ENCODE measurements around the gene SLC26A1. TPM values are rescaled to one million over a fixed set of nuclear protein-coding genes. Genes with fewer than 3 reads are reported as not detected.

Gene SLC26A1
- polyA plus RNA-seq, 1 donor (not counting 4 experiments of a cell fraction or from before 2014, with no cell fraction given) = not detected

DNA sequence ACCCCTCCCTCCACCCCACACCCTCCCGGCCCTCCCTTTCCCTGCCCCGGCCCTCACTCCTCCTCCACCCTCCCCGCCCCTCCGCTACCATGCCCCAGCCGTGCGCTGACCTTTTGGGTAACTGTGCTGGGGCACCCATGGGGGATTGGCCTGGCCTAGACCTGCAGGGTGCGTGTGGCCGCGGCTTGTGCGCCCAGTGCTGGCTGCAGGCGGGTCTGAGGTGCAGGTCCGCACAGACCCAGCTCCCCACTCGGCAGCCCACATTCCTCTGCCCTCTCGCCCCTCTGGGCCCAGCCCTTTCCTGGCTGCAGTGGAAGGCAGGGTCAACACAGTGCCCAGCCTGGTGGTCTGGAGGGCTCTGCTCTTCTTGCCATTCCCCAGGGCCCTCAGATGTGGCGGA, 42.9 kb upstream of the SLC26A1 start:
- no peaks in the 10 kb centered on the region for H4K20me1 ChIP-seq (ENCODE audit: control insufficient read depth, extremely low read depth, insufficient read depth, low read length)
- H3K79me2 ChIP-seq (ENCODE audit: control insufficient read depth, insufficient read depth, low read length) = no peaks in the 10 kb centered on the region
- no peak overlapping the region for H3K4me3 ChIP-seq (ENCODE audit: control insufficient read depth in 2 of 3, extremely low read depth in 1 of 3, insufficient read depth in 2 of 3, low read depth in 1 of 3, low read length in 3 of 3)
- TF ChIP-seq, protein P1, sequence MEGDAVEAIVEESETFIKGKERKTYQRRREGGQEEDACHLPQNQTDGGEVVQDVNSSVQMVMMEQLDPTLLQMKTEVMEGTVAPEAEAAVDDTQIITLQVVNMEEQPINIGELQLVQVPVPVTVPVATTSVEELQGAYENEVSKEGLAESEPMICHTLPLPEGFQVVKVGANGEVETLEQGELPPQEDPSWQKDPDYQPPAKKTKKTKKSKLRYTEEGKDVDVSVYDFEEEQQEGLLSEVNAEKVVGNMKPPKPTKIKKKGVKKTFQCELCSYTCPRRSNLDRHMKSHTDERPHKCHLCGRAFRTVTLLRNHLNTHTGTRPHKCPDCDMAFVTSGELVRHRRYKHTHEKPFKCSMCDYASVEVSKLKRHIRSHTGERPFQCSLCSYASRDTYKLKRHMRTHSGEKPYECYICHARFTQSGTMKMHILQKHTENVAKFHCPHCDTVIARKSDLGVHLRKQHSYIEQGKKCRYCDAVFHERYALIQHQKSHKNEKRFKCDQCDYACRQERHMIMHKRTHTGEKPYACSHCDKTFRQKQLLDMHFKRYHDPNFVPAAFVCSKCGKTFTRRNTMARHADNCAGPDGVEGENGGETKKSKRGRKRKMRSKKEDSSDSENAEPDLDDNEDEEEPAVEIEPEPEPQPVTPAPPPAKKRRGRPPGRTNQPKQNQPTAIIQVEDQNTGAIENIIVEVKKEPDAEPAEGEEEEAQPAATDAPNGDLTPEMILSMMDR (optimal IDR thresholded peaks at IDR 0.05 in 1 of 3, IDR thresholded peaks at IDR 0.05 in 1 of 3, conservative IDR thresholded peaks at IDR 0.05 in 1 of 3; ENCODE audit: extremely low read depth in 1 of 3, insufficient read depth in 2 of 3, low read length in 3 of 3) = no peak
- TF ChIP-seq EZH2 (IDR thresholded peaks at IDR 0.05; ENCODE audit: low read length) = no peak
- no peak for FAIRE-seq
- H3K4me1 ChIP-seq (ENCODE audit: control insufficient read depth, extremely low read depth, insufficient read depth, low read length) = peaks cover 11% of the 10 kb centered on the region
- dilution Hi-C loops (cut with MboI; ENCODE audit: extremely low pct_ligation_motif_present, low sequenced_read_pairs) = no loop called here
- H3K27ac ChIP-seq (ENCODE audit: control insufficient read depth, insufficient read depth, low read length) = no peak overlapping the region
- no peak for DNase-seq (ENCODE audit: low read depth, low spot score)
- no peak overlapping the region for H2AFZ ChIP-seq (ENCODE audit: control insufficient read depth, low read length)
- no peaks in the 10 kb centered on the region for H3K9me3 ChIP-seq (ENCODE audit: control insufficient read depth, low read depth, low read length)
- H3K4me2 ChIP-seq (ENCODE audit: control insufficient read depth, extremely low read depth, insufficient read depth, low read depth, low read length) = no peak overlapping the region
- H3K27me3 ChIP-seq (ENCODE audit: control insufficient read depth, extremely low read depth, insufficient read depth, low read length) = peaks cover 33% of the 10 kb centered on the region
- H3K9ac ChIP-seq (ENCODE audit: control insufficient read depth, extremely low read depth, insufficient read depth, low read length) = no peak overlapping the region
- H3K36me3 ChIP-seq (ENCODE audit: control insufficient read depth in 2 of 2, extremely low read depth in 1 of 2, insufficient read depth in 2 of 2, low read length in 2 of 2) = no peaks in the 10 kb centered on the region
- H3K9me1 ChIP-seq (ENCODE audit: control insufficient read depth, extremely low read depth, insufficient read depth, low read length) = no peaks in the 10 kb centered on the region

DNA sequence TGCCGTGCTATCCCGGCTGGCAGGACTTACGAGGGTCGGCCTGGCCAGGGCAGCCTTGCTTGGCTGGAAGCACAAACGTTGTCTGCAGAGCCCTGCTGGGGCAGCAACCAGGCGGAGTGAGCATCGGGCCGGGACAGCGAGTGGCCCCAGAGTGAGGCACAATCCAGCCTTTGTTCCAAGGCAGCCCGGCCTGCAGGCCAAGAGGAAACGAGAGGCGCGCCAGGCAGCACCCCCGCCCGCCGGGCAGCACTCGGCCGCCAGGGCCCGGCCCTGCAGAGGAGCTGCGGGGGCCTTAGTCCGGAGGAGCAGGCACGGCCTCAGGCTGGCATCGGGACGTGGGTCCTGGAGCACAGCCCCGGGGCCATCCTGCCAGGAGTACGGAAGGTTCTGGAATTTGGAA, 42.3 kb upstream of the SLC26A1 start:
- DNase-seq (ENCODE audit: low read depth, low spot score) = no peak
- Histone ChIP-seq H3K9me3 (ENCODE audit: control insufficient read depth, low read depth, low read length) (no peaks in the 10 kb centered on the region), H3K27me3 (ENCODE audit: control insufficient read depth, extremely low read depth, insufficient read depth, low read length) (peaks cover 39% of the 10 kb centered on the region), H3K4me3 (ENCODE audit: control insufficient read depth in 2 of 3, extremely low read depth in 1 of 3, insufficient read depth in 2 of 3, low read depth in 1 of 3, low read length in 3 of 3) (no peak overlapping the region), H4K20me1 (ENCODE audit: control insufficient read depth, extremely low read depth, insufficient read depth, low read length) (no peaks in the 10 kb centered on the region), H3K9me1 (ENCODE audit: control insufficient read depth, extremely low read depth, insufficient read depth, low read length) (no peaks in the 10 kb centered on the region), H3K9ac (ENCODE audit: control insufficient read depth, extremely low read depth, insufficient read depth, low read length) (no peak overlapping the region), H3K4me1 (ENCODE audit: control insufficient read depth, extremely low read depth, insufficient read depth, low read length) (peaks cover 7% of the 10 kb centered on the region), H3K4me2 (ENCODE audit: control insufficient read depth, extremely low read depth, insufficient read depth, low read depth, low read length) (no peak overlapping the region), H3K36me3 (ENCODE audit: control insufficient read depth in 2 of 2, extremely low read depth in 1 of 2, insufficient read depth in 2 of 2, low read length in 2 of 2) (no peaks in the 10 kb centered on the region), H2AFZ (ENCODE audit: control insufficient read depth, low read length) (no peak overlapping the region), H3K79me2 (ENCODE audit: control insufficient read depth, insufficient read depth, low read length) (no peaks in the 10 kb centered on the region), H3K27ac (ENCODE audit: control insufficient read depth, insufficient read depth, low read length) (no peak overlapping the region)
- dilution Hi-C loops (cut with MboI; ENCODE audit: extremely low pct_ligation_motif_present, low sequenced_read_pairs) = no loop called here
- TF ChIP-seq, protein P1 (optimal IDR thresholded peaks at IDR 0.05 in 1 of 3, IDR thresholded peaks at IDR 0.05 in 1 of 3, conservative IDR thresholded peaks at IDR 0.05 in 1 of 3; ENCODE audit: extremely low read depth in 1 of 3, insufficient read depth in 2 of 3, low read length in 3 of 3) = no peak
- no peak for TF ChIP-seq EZH2 (IDR thresholded peaks at IDR 0.05; ENCODE audit: low read length)
- no peak for FAIRE-seq
